ENCODE measurements around the gene AMDHD2.

Gene AMDHD2, protein sequence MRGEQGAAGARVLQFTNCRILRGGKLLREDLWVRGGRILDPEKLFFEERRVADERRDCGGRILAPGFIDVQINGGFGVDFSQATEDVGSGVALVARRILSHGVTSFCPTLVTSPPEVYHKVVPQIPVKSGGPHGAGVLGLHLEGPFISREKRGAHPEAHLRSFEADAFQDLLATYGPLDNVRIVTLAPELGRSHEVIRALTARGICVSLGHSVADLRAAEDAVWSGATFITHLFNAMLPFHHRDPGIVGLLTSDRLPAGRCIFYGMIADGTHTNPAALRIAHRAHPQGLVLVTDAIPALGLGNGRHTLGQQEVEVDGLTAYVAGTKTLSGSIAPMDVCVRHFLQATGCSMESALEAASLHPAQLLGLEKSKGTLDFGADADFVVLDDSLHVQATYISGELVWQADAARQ

GRCh38 chr16:2520097-2520783 is at the start of gene AMDHD2:
Gene AMDHD2, plus strand, starts transcription at chr16:2520371. Its CDS starts 88 bp downstream, at chr16:2520459.
- Histone ChIP-seq H3K9ac (ENCODE audit: low read length) (peak within 1 kb of the TSS; percentile 39), H3K27ac (ENCODE audit: low read depth, low read length) (peak within 1 kb of the TSS; percentile 64), H3K36me3 (ENCODE audit: insufficient read depth, low read length) (peaks cover 23% of the 10 kb centered on the region), H3K27me3 (ENCODE audit: control insufficient read depth in 1 of 2, insufficient read depth in 2 of 2, low read length in 2 of 2) (no peaks in the 10 kb centered on the region), H3K4me3 (ENCODE audit: low read depth in 1 of 2, low read length in 2 of 2) (peak within 1 kb of the TSS; percentile 37 to 55), H3K4me1 (ENCODE audit: insufficient read depth, low read length) (peaks cover 52% of the 10 kb centered on the region), H3K9me3 (ENCODE audit: low read length) (no peaks in the 10 kb centered on the region)

DNA sequence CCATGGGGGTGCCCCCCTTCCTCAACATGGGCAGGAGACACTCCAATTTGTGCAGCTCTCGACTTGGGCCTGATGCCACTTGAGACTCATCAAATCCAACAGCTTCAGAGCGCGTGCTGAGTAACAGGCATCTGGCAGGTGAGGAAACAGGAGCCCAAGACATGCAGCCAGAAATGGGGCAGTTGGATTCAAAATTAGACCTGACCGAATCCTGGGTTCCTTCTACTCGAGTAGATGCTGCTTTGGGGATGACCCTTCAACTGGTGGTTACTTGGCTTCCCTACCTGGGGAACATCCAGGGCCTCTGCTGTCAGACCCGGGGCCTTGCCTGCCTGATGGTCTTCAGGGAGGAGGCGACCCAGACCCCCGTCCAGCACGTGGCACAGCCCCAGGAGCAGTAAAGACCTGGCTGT is 49.6 kb upstream of the AMDHD2 start:
- Histone ChIP-seq H3K36me3 (ENCODE audit: insufficient read depth, low read length) (no peaks in the 10 kb centered on the region), H3K27ac (ENCODE audit: low read depth, low read length) (no peak overlapping the region), H3K4me1 (ENCODE audit: insufficient read depth, low read length) (peaks cover 9% of the 10 kb centered on the region), H3K4me3 (ENCODE audit: low read depth in 1 of 2, low read length in 2 of 2) (no peak overlapping the region), H3K9me3 (ENCODE audit: low read length) (no peaks in the 10 kb centered on the region), H3K27me3 (ENCODE audit: control insufficient read depth in 1 of 2, insufficient read depth in 2 of 2, low read length in 2 of 2) (peaks cover 22 to 59% of the 10 kb centered on the region in 2 donors), H3K9ac (ENCODE audit: low read length) (no peak overlapping the region)

GRCh38 chr16:2471016-2471652 is 49.0 kb upstream of the AMDHD2 start, which contains the start of gene NTN3:
Gene NTN3, plus strand, starts transcription at chr16:2471297. Its CDS starts 405 bp downstream, at chr16:2471702.
- H3K4me1 ChIP-seq (ENCODE audit: insufficient read depth, low read length) = peaks cover 14% of the 10 kb centered on the region
- no peaks in the 10 kb centered on the region for H3K36me3 ChIP-seq (ENCODE audit: insufficient read depth, low read length)
- no peak within 1 kb of the TSS for H3K9ac ChIP-seq (ENCODE audit: low read length)
- peaks cover 22 to 59% of the 10 kb centered on the region in 2 donors for H3K27me3 ChIP-seq (ENCODE audit: control insufficient read depth in 1 of 2, insufficient read depth in 2 of 2, low read length in 2 of 2)
- no peaks in the 10 kb centered on the region for H3K9me3 ChIP-seq (ENCODE audit: low read length)
- no peak within 1 kb of the TSS for H3K27ac ChIP-seq (ENCODE audit: low read depth, low read length)
- H3K4me3 ChIP-seq (ENCODE audit: low read depth in 1 of 2, low read length in 2 of 2) = no peak within 1 kb of the TSS

DNA sequence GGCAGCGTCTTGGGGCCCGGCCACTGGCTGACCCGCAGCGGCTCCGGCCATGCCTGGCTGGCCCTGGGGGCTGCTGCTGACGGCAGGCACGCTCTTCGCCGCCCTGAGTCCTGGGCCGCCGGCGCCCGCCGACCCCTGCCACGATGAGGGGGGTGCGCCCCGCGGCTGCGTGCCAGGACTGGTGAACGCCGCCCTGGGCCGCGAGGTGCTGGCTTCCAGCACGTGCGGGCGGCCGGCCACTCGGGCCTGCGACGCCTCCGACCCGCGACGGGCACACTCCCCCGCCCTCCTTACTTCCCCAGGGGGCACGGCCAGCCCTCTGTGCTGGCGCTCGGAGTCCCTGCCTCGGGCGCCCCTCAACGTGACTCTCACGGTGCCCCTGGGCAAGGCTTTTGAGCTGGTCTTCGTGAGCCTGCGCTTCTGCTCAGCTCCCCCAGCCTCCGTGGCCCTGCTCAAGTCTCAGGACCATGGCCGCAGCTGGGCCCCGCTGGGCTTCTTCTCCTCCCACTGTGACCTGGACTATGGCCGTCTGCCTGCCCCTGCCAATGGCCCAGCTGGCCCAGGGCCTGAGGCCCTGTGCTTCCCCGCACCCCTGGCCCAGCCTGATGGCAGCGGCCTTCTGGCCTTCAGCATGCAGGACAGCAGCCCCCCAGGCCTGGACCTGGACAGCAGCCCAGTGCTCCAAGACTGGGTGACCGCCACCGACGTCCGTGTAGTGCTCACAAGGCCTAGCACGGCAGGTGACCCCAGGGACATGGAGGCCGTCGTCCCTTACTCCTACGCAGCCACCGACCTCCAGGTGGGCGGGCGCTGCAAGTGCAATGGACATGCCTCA is 48.3 kb upstream of the AMDHD2 start:
- Histone ChIP-seq H3K4me3 (ENCODE audit: low read depth in 1 of 2, low read length in 2 of 2) (no peak overlapping the region), H3K36me3 (ENCODE audit: insufficient read depth, low read length) (no peaks in the 10 kb centered on the region), H3K27me3 (ENCODE audit: control insufficient read depth in 1 of 2, insufficient read depth in 2 of 2, low read length in 2 of 2) (peaks cover 22 to 59% of the 10 kb centered on the region in 2 donors), H3K27ac (ENCODE audit: low read depth, low read length) (no peak overlapping the region), H3K9me3 (ENCODE audit: low read length) (no peaks in the 10 kb centered on the region), H3K4me1 (ENCODE audit: insufficient read depth, low read length) (peaks cover 15% of the 10 kb centered on the region), H3K9ac (ENCODE audit: low read length) (no peak overlapping the region)

- Histone ChIP-seq H3K27me3 (ENCODE audit: control insufficient read depth in 1 of 2, insufficient read depth in 2 of 2, low read length in 2 of 2) (peaks cover 22 to 59% of the 10 kb centered on the region in 2 donors), H3K9me3 (ENCODE audit: low read length) (no peaks in the 10 kb centered on the region), H3K4me3 (ENCODE audit: low read depth in 1 of 2, low read length in 2 of 2) (no peak overlapping the region), H3K9ac (ENCODE audit: low read length) (no peak overlapping the region), H3K27ac (ENCODE audit: low read depth, low read length) (no peak overlapping the region), H3K4me1 (ENCODE audit: insufficient read depth, low read length) (peaks cover 15% of the 10 kb centered on the region), H3K36me3 (ENCODE audit: insufficient read depth, low read length) (no peaks in the 10 kb centered on the region)
Measured at GRCh38 chr16:2472488-2472864, 47.7 kb upstream of the AMDHD2 start.

DNA sequence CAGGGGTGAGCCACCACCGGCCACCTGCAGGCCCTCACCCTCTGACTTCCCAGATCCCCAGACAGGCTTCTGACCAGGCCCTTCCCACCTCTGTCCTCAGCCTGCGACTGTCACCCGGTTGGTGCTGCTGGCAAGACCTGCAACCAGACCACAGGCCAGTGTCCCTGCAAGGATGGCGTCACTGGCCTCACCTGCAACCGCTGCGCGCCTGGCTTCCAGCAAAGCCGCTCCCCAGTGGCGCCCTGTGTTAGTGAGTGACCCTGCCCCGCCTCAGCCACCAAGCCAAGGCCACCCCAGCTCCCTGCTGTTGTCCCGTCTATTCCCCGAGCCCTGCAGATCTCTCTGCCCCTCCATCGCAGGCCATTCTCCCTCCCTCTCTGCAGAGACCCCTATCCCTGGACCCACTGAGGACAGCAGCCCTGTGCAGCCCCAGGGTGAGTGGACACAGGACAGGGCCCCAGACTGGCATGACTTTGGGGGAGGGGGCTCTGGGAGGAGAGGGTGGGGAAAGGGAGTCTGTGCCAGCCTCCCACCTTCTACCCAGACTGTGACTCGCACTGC is 47.2 kb upstream of the AMDHD2 start:
- H3K36me3 ChIP-seq (ENCODE audit: insufficient read depth, low read length) = no peaks in the 10 kb centered on the region
- no peaks in the 10 kb centered on the region for H3K9me3 ChIP-seq (ENCODE audit: low read length)
- H3K4me3 ChIP-seq (ENCODE audit: low read depth in 1 of 2, low read length in 2 of 2) = no peak overlapping the region
- H3K27ac ChIP-seq (ENCODE audit: low read depth, low read length) = no peak overlapping the region
- peaks cover 22 to 57% of the 10 kb centered on the region in 2 donors for H3K27me3 ChIP-seq (ENCODE audit: control insufficient read depth in 1 of 2, insufficient read depth in 2 of 2, low read length in 2 of 2)
- H3K9ac ChIP-seq (ENCODE audit: low read length) = no peak overlapping the region
- peaks cover 14% of the 10 kb centered on the region for H3K4me1 ChIP-seq (ENCODE audit: insufficient read depth, low read length)

DNA sequence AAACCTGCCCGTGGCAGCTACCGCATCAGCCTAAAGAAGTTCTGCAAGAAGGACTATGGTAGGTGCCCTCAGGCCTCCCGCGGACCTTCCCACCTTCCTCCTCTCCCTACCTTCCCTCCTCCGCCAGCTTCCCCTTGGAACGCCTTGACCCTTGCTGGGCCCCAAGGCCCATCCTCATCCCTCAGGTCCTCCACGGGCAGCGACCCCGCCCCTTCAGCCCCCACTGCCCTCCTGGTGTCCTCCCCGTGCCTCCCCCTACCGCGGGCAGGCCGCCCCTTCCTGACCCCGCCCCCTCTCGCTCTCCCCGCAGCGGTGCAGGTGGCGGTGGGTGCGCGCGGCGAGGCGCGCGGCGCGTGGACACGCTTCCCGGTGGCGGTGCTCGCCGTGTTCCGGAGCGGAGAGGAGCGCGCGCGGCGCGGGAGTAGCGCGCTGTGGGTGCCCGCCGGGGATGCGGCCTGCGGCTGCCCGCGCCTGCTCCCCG is 46.7 kb upstream of the AMDHD2 start:
- H3K4me1 ChIP-seq (ENCODE audit: insufficient read depth, low read length) = peaks cover 9% of the 10 kb centered on the region
- H3K36me3 ChIP-seq (ENCODE audit: insufficient read depth, low read length) = no peaks in the 10 kb centered on the region
- H3K27ac ChIP-seq (ENCODE audit: low read depth, low read length) = no peak overlapping the region
- H3K9ac ChIP-seq (ENCODE audit: low read length) = no peak overlapping the region
- H3K4me3 ChIP-seq (ENCODE audit: low read depth in 1 of 2, low read length in 2 of 2) = no peak overlapping the region
- peaks cover 22 to 52% of the 10 kb centered on the region in 2 donors for H3K27me3 ChIP-seq (ENCODE audit: control insufficient read depth in 1 of 2, insufficient read depth in 2 of 2, low read length in 2 of 2)
- no peaks in the 10 kb centered on the region for H3K9me3 ChIP-seq (ENCODE audit: low read length)

GRCh38 chr16:2473999-2474876 is 45.9 kb upstream of the AMDHD2 start:
- H3K9ac ChIP-seq (ENCODE audit: low read length) = peak overlapping the region; percentile 33

GRCh38 chr16:2474877-2475412 is 45.2 kb upstream of the AMDHD2 start, which contains the start of gene TBC1D24:
Gene TBC1D24, plus strand, starts transcription at chr16:2475127. Its CDS starts 21,022 bp downstream, at chr16:2496149.
- peaks cover 6% of the 10 kb centered on the region for H3K4me1 ChIP-seq (ENCODE audit: insufficient read depth, low read length)
- peaks cover 9 to 37% of the 10 kb centered on the region in 2 donors for H3K27me3 ChIP-seq (ENCODE audit: control insufficient read depth in 1 of 2, insufficient read depth in 2 of 2, low read length in 2 of 2)
- no peaks in the 10 kb centered on the region for H3K9me3 ChIP-seq (ENCODE audit: low read length)
- peak within 1 kb of the TSS; percentile 33 for H3K9ac ChIP-seq (ENCODE audit: low read length)
- H3K36me3 ChIP-seq (ENCODE audit: insufficient read depth, low read length) = no peaks in the 10 kb centered on the region
- peak within 1 kb of the TSS; percentile 61 to 83 for H3K4me3 ChIP-seq (ENCODE audit: low read depth in 1 of 2, low read length in 2 of 2)
- peak within 1 kb of the TSS; percentile 78 for H3K27ac ChIP-seq (ENCODE audit: low read depth, low read length)

More at GRCh38 chr16:2473999-2474876, 45.9 kb upstream of the AMDHD2 start:
- no peaks in the 10 kb centered on the region for H3K9me3 ChIP-seq (ENCODE audit: low read length)
- H3K4me3 ChIP-seq (ENCODE audit: low read depth in 1 of 2, low read length in 2 of 2) = peak overlapping the region; percentile 61 to 83
- H3K36me3 ChIP-seq (ENCODE audit: insufficient read depth, low read length) = no peaks in the 10 kb centered on the region
- H3K27me3 ChIP-seq (ENCODE audit: control insufficient read depth in 1 of 2, insufficient read depth in 2 of 2, low read length in 2 of 2) = peaks cover 16 to 44% of the 10 kb centered on the region in 2 donors
- H3K4me1 ChIP-seq (ENCODE audit: insufficient read depth, low read length) = peaks cover 6% of the 10 kb centered on the region
- H3K27ac ChIP-seq (ENCODE audit: low read depth, low read length) = peak overlapping the region; percentile 78
